NCI-H524 (cell line): Measurements from ENCODE around the gene NF2.
"Not testable (repeated sequence)": the region's sequence is repeated elsewhere in the genome, so short reads cannot be mapped to it uniquely, and the experiment has no call there.

ENCODE experiments used
- DNase-seq, 2 experiments: peaks; one replicate each; lab custom pipeline; 2025; lab: John Stamatoyannopoulos, UW

Gene NF2

DNA sequence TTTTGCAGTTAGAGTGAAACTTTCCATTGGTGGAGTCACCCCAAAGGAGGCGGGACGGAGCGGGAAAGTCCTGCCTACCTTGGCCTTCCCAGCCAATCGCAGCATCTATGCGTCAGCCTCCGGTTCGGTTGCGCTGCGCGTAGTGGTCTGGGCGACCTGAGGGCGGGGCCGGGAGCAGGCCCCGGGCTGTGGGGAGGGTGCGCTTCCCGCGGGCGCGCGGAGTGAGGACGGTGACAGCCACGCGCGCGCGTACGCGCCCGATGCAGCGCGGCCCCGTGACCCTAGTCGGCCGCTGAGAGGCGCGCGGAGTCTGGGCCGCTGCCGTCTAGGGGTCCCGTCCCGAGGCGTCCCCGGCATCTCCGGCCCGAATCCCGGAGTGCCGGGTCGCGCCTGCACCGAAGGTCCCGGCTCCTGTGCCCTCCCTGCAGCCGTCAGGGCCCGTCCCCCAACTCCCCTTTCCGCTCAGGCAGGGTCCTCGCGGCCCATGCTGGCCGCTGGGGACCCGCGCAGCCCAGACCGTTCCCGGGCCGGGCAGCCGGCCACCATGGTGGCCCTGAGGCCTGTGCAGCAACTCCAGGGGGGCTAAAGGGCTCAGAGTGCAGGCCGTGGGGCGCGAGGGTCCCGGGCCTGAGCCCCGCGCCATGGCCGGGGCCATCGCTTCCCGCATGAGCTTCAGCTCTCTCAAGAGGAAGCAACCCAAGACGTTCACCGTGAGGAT lies at the start of gene NF2:
Gene NF2, plus strand, starts transcription at position 276 of the 718 bp plus-strand sequence. Its CDS starts 366 bp downstream, at position 642.
- DNase-seq: peak; percentile 99 to 100

DNA sequence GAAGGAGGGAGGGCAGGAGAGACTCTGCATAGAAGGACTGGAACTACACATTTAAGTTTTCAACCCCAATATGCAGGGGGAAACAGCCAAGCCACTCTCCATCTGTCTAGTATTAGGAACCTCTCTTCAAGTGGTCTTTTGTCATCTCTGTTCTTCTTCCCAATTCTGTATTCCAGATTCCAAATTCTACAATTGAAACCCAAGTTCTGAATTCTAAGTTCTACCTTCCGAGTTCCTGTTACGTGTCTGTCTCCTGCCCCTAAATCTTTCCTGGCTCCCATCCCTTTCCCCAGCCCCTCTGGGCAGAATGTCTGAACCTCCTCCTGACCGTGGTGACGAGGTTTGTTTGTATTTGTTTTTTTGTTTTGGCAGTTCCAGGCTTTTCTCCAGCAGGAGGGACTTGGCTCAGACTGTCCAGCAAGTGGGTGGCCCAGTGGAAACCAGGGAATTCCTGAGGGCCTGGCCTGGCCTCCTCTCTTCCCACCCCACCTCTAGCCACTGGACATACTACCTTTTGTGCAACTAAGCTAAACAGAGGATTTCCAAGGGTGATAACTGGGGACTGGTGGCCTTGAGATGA lies 48.3 kb upstream of the NF2 start:
- DNase-seq: no peak

DNA sequence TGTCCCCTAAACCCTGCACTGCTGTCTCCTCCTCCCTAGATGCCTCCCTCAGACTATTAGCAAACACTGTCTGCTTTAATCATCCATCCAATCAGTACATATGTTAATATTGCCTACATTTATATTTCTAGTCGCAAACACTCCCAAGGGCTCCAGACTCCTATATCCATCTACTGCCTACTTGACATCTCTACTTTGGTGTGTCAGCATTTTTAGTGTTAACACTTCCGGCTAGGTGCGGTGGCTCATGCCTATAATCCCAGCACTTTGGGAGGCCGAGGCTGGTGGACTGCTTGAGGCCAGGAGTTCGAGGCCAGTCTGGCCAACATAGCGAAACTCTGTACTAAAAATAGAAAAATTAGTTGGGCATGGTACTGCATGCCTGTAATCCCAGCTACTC lies 44.4 kb upstream of the NF2 start:
- DNase-seq: no peak

DNA sequence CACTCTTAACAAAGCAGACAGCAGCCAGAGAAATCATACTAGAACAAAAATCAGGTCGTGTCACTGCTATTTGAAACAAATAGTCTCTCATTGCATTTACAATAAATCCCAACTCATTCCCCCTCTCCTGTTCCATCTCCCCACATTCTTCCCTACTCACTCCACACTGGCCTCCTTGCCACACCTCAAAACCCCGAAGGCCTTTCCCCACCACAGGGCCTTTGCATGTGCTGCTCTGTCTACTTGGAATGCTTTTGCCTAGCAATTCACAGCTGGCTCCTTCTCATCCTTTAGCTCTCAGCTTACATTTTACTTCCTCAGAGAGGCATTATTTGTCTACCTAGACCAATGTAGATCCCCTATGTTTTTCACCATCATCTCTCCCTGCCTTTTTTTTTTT lies 43.6 kb upstream of the NF2 start:
- DNase-seq: no peak

DNA sequence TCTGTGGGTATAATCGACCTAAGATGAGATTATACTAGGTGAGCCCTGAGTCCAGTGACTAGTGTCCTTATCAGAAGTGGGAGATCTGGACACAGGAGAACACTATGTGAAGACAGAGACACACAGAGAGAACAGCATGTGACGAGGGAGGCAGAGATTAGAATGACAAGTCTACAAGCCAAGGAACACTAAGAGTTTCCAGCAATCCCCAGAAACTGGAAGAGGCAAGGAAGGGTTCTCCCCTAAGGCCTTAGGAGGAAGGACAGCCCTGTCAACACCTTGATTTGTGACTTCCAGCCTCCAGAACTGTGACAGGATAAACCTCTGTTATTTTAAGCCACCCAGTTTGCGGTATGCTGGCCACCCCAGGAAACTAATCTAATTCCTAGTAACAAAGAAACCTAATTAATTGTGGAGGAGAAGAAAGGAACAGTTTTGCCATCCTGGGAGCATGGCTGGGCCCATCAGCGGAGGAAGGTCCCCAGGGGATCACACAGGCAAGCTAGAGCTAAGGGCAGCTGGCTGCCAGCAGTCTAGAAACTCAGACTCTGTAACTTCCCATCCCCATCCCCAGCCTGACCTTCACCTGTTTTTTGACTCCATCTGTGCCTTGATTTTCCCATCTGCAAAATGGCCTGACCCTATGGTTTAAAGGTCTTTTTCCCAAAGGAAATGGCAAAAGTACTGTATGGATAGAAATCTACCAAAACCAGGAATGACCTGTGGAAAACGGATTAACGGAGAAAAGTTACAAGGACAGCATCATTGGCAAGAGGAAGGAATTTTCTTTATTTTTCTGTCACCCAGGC lies 39.6 kb upstream of the NF2 start:
- DNase-seq: no peak

DNA sequence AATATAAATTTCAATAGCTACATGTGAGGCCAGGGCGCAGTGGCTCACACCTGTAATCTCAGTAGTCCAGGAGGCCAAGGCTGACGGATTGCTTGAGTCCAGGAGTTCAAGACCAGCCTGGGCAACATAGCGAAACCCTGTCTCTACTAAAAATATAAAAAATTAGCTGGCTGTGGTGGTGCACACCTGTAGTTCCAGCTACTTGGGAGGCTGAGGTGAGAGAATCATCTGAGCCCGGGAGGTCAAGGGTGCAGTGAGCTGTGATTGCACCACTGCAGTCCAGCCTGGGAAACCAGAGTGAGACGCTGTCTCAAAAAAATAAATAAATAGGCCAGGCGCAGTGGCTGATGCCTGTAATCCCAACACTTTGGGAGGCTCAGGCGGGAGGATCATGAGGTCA lies 36.9 kb upstream of the NF2 start:
- DNase-seq: not testable (repeated sequence)

DNA sequence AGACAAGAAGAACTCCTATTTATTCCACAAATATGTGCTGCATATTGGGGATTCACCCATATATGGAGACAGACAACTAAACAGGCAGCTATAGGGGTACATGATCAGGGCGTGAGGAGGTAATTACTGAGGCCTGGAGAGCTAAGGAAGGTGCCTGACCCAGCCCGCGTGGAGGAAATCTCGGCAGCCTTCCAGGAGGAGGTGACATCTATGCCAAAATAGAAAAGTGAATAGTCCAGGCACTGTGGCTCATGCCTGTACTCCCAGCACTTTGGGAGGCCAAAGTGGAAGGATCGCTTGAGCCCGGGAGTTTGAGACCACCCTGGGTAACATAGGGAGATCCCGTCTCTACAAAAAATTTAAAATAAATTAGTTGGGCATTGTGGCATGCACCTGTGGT lies 36.1 kb upstream of the NF2 start:
- no peak for DNase-seq

DNA sequence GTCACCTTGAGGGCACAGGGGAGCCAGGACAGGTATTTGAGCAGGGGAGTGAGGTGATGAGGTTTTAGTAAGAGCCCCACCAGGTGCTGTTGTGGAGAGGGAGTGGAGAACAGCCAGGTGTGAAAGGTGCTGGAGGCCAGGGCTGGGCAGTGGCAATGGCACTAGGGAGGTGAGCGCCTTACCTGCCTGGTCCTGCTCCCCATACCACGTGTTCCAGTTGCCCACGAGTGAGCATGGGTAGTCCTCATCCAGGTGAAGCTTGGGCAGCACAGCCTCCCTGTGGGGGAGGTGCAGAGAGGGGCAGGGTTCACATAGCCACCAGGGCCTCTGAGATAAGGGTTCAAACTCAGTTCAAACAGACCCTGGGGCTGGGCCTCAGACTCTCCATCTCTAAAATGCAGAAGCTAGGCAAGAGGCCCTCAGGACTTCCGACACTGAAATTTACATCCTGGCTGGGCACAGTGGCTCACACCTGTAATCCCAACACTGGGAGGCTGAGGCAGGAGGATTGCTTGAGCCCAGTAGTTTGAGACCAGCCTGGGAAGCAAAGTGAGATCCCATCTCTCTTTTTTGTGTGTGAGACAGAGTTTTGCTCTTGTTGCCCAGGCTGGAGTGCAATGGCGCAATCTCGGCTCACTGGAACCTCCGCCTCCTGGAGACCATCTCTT lies 34.3 kb upstream of the NF2 start:
- no peak for DNase-seq

DNA sequence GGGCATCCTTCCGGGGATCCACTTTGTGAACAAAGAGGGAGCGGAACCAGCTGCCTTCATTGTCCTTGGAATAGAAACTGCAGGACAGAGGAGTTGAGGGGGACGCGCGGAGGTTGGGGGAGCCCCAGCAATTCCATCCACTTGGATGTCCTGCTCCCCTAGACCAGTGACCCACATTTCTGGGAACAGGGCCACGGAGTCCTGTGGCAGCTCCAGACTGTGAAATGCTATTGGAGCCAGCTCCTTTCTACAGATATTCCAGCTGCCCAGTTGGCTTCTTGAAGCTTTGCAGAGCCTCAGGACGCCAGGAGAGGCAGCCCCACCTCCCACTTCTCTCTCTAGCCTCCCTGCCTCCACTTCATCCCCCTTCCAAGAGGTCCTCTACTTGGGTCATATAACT lies 33.0 kb upstream of the NF2 start:
- no peak for DNase-seq

DNA sequence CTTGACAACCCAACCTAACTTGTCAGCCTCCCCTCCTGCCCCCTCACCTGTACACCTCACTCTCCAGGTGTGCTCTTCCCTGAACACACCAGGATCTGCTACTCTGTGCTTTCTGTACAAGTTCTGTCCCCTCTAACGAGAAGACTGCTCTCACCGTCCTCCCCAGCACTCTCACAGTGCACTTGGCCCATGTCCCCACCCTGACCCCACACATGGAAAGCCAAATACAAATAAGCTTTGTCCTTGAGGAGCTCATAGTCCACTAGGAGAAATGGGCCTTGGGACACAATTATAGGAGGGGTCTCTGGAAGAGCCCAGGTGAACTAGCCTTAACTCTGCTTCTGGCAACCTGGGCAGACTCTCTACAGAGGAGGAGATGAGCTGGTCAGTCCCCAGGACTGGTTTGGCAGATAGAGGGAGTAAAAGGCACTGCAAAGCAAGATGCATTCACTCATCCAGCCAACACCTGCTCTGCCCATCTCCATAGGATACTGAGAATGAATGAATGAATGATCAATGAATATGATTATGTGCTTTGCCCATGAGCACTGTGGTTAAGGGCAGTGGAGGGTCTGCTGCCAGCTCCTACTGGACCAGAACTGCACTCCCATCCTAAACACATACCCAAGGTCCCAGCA lies 32.4 kb upstream of the NF2 start:
- no peak for DNase-seq

DNA sequence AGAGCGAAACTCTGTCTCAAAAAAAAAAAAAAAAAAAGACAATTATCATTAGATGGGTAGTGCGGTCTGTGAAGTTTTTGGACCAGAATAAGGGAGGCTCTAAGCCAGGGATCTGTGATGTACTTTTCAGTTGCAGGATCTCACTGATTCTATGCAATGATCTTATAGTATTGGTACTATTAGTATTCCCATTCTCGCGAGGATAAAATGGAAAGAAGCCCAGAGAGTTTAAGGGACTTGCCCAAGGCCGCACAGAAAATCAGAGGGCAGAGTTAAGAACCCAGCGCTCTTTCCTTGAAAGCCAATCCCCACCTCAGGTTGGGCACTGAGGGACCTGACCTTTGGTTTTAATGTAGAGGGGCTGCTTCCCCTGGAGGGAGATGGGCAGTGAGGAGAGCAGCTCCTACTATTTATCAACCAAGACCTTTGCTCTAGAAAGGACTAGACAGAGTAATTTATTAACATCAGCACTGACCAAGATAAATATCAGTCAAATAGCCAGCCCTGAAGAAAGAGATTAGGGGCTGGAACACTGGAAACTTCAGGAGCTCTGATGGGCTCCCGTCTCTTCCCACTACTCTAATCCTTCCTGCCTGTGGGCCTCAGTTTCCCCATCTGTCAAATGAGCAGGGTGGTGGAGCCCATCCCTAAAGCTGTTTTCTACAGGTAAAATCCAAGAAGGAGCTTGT lies 28.5 kb upstream of the NF2 start:
- DNase-seq: no peak

DNA sequence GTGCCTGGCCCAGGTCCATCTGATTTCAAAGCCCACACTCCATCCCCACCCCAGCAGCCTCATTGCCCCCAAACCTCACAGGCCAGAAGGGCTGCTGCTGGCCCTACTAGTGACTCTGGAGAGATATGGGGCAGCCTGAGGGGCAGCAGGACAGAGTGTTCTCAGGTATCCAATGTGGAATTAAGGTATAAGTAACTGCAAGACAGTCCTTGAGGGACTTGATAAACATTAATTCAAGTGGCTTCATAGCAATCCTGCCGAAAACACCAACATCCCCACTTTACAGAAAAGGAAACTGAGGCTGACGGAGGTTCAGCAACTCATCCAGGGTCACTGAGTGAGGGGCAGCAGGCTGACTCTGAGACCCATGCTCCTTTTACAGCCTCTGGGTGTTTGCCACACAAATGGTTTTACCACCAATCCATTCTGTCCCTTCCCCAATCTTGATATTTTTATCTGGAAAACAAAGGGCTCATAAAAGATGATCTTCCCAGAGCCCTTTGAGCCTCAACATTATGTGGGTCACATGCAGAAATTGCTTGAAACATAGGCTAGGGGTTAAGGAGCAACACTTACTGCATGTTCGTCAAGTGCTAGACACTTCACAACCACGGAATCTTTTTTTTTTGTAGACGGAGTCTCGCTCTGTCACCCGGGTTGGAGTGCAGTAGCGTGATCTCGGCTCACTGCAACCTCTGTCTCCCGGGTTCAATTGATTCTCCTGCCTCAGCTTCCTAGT lies 24.8 kb upstream of the NF2 start:
- no peak for DNase-seq

DNA sequence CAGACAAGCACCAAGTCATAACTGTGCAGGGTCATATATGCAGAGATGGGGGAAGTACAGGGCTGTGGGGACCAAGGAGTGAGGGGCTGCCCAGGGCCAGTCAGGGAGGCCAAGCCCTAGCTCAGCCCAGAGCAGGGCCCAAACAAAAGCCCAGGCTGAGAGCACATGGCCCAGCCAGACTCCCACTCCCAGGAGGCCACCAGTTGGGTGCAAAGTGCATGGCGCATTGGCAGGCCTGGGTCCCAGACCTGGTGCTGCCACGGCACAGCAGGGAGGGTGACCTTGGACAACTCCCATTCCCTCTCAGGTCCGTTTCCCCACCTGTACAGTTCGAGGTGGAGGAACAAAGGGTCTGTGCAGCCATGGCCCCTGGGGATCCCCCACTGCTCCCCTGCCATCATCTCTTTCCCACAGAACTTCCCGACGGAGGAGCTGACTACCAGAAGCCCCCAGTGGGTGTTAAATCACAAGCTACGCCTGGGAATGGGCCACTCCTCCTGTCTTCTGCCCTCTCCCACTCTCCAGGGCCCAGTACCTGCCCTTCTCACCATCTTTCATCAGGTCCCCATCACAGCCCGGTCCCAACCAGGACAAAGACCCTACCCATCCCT lies 23.1 kb upstream of the NF2 start:
- peak in 1 of 2 experiments; percentile 52 for DNase-seq

DNA sequence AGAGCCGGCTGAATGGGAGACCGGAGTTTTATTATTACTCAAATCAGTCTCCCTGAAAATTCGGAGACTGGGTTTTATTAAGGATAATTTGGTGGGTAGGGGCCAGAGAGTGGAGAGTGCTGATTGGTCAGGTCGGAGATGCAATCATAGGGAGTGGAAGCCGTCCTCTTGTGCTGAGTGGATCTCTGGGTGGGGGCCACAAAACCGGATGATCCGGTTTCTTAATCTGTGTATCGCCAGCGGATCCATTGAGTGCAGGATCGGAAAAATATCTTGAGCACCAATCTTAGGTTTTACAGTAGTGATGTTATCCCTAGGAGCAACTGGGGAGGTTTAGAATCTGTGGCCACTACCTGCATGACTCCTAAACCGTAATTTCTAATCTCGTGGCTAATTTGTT lies 21.6 kb upstream of the NF2 start:
- DNase-seq: peak; percentile 37 to 75

DNA sequence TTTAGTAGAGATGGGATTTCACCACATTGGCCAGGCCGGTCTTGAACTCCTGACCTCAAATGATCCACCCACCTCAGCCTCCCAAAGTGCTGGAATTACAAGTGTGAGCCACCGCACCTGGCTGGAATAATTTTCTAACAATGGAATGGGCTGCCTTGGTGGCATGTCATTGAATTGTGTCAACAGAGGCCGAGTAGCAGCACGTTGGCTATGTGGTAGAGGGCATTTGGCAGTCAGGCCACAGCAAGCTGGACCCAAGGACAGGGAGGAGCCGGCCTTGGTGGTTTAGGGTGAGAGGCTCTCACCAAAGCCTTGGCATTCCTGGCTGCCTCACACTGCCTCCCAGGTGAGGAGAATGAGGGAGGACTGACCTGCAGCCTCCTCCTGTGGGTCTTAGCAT lies 18.5 kb upstream of the NF2 start:
- no peak for DNase-seq

DNA sequence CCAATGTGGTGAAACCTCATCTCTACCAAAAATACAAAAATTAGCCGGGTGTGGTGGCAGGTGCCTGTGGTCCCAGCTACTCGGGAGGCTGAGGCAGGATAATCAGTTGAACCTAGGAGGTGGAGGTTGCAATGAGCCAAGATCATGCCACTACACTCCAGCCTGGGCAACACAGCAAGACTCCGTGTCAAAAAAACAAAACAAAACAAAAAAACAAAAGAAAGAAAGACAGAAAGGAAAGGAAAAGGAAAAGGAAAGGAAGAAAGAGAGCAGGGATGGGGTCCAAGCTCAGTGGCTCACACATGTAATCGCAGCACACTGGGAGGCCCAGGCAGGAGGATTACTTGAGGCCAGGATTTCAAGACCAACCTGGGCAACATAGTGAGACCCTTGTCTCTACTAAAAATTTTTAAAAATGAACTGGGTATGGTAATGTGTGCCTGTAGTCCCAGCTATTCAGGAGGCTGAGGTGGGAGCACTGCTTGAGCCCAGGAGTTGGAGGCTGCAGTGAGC lies 17.2 kb upstream of the NF2 start:
- not testable (repeated sequence) for DNase-seq

DNA sequence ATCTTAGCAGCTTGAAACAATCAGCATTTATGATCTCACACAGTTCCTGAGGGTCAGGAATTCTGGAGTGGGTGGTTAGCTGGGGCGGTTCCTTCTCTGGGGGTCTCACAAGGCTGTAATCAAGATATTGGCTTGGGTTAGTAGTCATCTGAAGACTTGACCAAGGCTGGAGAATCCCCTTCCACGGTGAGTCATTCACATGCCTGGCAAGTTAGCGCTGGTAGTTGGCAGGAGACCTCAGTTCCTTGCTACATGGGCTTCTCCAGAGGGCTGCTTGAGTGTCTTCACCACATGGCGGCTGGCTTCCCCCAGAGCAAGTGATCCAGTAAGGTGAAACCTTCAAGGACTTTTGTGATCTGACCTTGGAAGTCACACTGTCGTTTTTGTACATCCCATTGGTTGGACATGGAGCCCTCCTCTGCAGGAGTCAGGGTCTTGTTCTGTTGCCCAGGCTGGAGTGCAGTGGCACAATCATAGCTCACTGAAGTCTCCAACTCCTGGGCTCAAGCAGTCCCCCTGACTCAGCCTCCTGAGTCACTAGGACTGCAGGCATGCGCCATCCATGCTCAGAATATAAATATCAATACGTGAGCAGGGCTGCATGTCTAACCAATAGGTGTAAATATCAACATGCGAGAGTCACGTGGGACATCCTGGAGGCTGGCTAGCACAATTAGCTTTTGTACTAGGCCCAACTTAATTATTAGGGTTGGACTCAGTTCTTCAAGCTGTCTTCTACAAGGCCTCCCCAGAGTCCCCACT lies 15.3 kb upstream of the NF2 start:
- DNase-seq: no peak

DNA sequence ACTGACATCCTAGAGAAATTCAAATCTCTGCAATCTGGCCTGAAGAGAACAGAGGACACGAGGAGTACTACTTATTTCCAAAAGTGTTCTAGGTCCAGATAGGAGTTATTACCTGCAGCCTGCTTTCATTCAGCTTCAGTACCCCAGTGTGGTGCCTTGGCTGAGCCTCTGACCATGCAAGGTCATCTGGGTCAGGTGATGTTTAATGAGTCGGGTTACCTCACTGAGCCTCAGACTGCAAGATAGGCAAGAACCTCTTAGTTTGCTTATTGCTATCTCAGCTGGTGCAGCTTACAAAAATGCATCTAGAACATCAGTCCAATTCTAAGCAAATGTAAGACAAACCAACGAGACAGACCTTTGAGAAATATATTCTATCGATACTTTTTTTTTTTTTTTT lies 9.5 kb upstream of the NF2 start:
- DNase-seq: no peak

DNA sequence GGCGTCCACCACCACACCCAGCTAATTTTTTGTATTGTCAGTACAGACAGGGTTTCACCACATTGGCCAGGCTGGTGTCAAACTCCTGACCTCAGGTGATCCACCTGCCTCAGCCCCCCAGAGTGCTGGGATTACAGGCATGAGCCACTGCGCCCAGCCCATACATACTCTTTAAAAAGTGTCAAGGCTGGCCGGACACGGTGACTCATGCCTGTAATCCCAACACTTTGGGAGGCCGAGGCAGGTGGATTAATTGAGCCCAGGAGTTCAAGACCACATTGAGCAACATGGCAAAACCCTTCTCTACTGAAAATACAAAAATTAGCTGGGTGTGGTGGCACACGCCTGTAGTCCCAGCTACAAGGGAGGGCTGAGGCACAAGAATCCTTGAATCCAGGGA lies 9.0 kb upstream of the NF2 start:
- DNase-seq: not testable (repeated sequence)
